Prostate gland (tissue), 2 donors: ENCODE results near the gene CTCF.

ENCODE experiments used
- POLR2A ChIP-seq: fragments of 450-650 bp; IDR thresholded peaks from one replicate; pipeline ENCODE4 v1.6.1; 2016; ENCODE audit warnings: antibody characterized with exemption, mild to moderate bottlenecking
- TF ChIP-seq, protein P1 (sequence below), 4 experiments: fragments of 200-600 bp in 2 of 4; fragments of 450-650 bp in 2 of 4; sonication (generic) in 2 of 4; IDR thresholded peaks; 1 replicate in 3 of 4; 2 replicates in 1 of 4; pipeline ENCODE4 v1.5.1; 2016 to 2019; ENCODE audit warnings: antibody characterized with exemption in 4 of 4, mild to moderate bottlenecking in 2 of 4, moderate library complexity in 2 of 4

GRCh38 chr16:67545665-67546024, 16.7 kb upstream of the CTCF start:
- no peak for TF ChIP-seq POLR2A
- TF ChIP-seq, protein P1, sequence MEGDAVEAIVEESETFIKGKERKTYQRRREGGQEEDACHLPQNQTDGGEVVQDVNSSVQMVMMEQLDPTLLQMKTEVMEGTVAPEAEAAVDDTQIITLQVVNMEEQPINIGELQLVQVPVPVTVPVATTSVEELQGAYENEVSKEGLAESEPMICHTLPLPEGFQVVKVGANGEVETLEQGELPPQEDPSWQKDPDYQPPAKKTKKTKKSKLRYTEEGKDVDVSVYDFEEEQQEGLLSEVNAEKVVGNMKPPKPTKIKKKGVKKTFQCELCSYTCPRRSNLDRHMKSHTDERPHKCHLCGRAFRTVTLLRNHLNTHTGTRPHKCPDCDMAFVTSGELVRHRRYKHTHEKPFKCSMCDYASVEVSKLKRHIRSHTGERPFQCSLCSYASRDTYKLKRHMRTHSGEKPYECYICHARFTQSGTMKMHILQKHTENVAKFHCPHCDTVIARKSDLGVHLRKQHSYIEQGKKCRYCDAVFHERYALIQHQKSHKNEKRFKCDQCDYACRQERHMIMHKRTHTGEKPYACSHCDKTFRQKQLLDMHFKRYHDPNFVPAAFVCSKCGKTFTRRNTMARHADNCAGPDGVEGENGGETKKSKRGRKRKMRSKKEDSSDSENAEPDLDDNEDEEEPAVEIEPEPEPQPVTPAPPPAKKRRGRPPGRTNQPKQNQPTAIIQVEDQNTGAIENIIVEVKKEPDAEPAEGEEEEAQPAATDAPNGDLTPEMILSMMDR (IDR thresholded peaks at IDR 0.05): no peak
